GM13976 (cell line): ENCODE results near the gene CD300LG.

Source experiments
- DNase-seq: peaks from one replicate; pipeline ENCODE4 v3.0.0; 2012; ENCODE audit warnings: low spot score
- in situ Hi-C: fragments of 300-500 bp; cut with MboI; formaldehyde crosslinking; loops from one replicate; pipeline ENCODE4 v1.12.0; 2022; ENCODE audit warnings: low sequenced_read_pairs, mixed read lengths, inconsistent platforms; ENCODE audit not compliant: unreplicated experiment
- TF ChIP-seq, protein P1 (sequence below): IDR thresholded peaks from 2 replicates; pipeline ENCODE4 v1.5.1; 2012; ENCODE audit warnings: borderline replicate concordance, mild to moderate bottlenecking; ENCODE audit not compliant: insufficient read depth; ENCODE audit errors: extremely low read depth, missing control alignments, control extremely low read depth

CD300LG gene

DNA sequence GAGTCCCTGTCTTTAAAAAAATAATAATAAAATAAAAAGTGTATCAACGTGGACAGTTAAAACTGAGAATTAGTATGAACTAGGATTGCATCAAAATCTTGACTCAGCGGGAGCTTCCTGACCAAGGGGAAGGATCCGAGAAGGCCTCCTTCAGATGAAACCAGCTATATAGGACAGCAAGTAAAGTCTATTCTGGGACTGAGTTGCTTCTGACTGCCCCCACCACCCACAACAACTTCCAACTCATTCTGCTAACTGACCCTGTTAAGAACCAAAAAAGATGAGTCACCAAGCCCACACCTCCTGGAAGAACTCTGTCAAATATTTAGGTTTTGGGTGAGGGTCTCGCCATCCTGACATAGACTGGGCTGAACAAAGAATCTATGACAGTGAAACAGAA lies 38.9 kb upstream of the CD300LG start:
- in situ Hi-C loops, result no loop called here

DNA sequence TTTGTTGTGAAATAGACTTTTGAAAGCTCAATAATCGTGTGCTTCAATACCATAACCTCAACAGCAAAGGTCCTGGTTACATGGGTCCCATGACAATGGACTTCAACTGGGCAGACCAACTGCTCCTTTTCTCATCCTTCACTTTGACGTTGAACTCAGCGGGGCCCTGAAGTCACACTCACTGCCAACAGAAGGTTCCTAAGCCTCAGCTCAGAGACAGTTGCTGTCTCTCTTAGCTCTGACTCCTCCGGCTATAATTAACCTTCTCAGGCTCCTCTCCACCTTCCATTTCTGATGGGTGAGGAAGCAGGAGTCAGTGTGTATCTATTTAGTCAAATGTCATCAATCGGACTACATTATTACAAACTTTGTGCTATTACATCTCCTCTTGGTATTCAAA lies 37.9 kb upstream of the CD300LG start:
- DNase-seq, result no peak
- in situ Hi-C loops, result no loop called here
- TF ChIP-seq, protein P1, sequence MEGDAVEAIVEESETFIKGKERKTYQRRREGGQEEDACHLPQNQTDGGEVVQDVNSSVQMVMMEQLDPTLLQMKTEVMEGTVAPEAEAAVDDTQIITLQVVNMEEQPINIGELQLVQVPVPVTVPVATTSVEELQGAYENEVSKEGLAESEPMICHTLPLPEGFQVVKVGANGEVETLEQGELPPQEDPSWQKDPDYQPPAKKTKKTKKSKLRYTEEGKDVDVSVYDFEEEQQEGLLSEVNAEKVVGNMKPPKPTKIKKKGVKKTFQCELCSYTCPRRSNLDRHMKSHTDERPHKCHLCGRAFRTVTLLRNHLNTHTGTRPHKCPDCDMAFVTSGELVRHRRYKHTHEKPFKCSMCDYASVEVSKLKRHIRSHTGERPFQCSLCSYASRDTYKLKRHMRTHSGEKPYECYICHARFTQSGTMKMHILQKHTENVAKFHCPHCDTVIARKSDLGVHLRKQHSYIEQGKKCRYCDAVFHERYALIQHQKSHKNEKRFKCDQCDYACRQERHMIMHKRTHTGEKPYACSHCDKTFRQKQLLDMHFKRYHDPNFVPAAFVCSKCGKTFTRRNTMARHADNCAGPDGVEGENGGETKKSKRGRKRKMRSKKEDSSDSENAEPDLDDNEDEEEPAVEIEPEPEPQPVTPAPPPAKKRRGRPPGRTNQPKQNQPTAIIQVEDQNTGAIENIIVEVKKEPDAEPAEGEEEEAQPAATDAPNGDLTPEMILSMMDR, result no peak

More for the DNA sequence above, 38.9 kb upstream of the CD300LG start:
- DNase-seq, result no peak
- TF ChIP-seq, protein P1, result no peak

DNA sequence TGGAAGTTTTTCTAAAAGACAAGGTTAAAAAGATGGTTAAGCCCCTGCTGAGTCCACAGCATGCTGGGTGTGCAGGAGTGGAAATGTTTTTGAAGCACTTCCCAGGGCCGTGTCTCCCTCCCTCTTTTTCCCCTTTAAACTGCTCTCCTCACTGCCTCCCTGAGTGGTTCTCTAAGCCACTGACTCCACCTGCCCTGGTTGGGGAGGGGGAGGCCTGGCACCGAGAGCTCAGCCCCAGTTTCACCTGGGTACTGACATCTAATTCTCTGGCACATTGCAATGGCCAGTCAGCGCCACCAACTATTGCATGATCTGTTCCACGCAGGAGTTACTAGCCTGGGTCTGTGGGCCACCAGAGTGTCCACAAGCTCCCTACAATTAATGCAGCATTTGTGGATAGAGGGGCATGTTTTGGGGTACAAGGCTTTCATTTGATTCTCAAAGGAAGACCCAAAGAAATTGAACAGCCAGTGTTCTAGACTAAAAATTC lies 36.7 kb upstream of the CD300LG start:
- TF ChIP-seq, protein P1, result no peak
- in situ Hi-C loops, result no loop called here
- no peak for DNase-seq

DNA sequence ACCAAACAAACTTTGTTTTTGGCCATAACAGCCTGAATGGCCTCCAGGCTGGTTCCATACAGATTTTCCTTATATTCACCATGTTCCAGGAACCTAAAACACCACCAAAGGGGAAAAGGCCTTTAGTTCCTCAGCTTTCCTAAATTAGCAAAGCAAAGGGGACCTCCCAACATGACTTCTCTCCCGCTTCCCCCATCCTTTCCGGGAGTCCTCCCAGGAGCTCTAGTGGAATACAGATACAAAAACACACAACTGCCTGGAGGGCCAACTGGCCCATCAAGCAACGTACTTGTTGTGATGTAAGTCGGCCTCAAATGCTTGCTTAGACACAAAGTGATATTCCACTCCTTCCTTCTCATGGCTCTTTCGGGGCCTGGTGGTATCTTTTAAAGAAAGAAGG lies 36.2 kb upstream of the CD300LG start:
- in situ Hi-C loops, result no loop called here
- no peak for DNase-seq
- TF ChIP-seq, protein P1, result no peak

DNA sequence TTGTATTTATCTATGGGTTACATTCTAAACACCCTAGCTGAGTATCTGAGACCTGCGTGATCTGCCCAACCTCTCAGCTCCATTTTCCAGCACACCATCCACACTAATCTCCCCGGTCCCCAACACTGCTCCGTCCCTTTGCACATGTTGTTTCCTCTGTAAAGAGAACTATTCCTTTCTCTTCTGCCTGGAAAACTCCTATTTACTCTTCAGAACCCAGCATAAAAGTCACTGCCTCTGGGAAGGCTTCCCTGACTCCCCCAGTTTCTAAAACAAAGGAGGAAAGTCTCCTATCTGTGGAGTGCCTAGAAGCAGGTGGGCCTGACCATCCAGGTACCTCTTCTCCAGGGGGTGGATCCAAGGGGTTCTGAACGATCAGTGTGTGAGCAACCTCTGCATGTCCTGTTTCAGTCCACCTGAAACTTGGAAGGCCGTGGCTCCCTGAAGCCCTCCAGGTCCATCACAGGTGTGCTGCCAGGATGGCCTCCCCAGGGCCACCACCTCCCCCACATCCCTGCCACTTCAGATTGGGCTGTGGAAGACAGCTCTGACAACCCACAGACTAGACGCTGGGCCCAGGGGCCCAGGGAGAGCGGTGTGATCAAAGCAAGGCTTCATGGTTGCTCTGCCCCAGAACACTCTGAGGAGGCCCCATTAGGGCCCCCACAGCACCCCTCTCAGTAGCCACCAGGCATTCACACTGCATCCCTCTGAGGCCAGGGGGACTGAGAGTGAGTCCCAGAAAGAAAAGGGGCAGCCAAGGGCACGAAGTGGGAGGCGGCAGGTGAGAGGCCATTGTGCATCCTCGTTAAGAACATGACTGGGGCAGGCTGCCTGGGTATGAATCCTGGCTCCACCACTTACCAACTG lies 34.3 kb upstream of the CD300LG start:
- TF ChIP-seq, protein P1, result no peak
- no peak for DNase-seq
- in situ Hi-C loops, result no loop called here

DNA sequence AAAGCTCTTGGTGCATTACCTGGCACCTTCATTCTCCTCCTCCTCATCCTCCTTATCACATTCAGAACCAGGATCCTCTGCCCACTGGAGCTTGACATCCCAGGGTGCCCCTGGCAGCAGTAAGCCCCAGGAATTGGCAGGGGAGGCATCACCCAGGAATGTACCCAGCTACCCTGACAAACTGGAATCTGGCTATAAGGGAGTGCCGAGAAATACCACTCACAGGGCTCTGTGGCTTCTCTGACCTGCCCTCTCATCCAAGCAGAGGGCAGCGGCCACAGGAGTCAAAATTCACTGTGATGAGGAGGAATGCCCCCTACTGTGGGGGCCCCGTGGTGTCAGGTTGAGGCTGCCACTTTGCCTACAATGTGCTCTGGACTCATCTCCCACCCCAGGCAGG lies 33.6 kb upstream of the CD300LG start:
- DNase-seq, result no peak
- TF ChIP-seq, protein P1, result no peak
- in situ Hi-C loops, result no loop called here
